ENCODE data around the gene RTN4R. TPM values are rescaled to one million over a fixed set of nuclear protein-coding genes. Genes with fewer than 3 reads are reported as not detected.

RTN4R gene
- total and polyA plus RNA-seq, 2 of the 8 experiments (the other 6 are each of a cell fraction or from before 2014, with no cell fraction given) = 21.8 to 41.3 TPM

- Histone ChIP-seq H4K20me1 (replicated peaks in 1 of 2; ENCODE audit: control insufficient read depth in 1 of 2, insufficient read depth in 2 of 2, low read length in 2 of 2) (no peaks in the 10 kb centered on the region), H2AFZ (ENCODE audit: low read length) (no peak overlapping the region), H3K27ac (ENCODE audit: low read depth, low read length) (no peak overlapping the region), H3K23ac (ENCODE audit: insufficient read length) (no peak overlapping the region), H4K91ac (replicated peaks; ENCODE audit: insufficient read length, low read length) (no peak overlapping the region), H2BK120ac (replicated peaks; ENCODE audit: low read depth, low read length) (no peak overlapping the region), H4K8ac (ENCODE audit: extremely low read depth, insufficient read depth, low read length) (no peak overlapping the region), H2BK15ac (ENCODE audit: low read length) (no peak overlapping the region), H2BK12ac (ENCODE audit: low read depth, low read length) (no peak overlapping the region), H3K9ac (replicated peaks in 1 of 4; ENCODE audit: extremely low read depth in 1 of 4, low read depth in 3 of 4, low read length in 3 of 4) (no peak overlapping the region), H3K9me3 (ENCODE audit: insufficient read depth in 2 of 2, low read depth in 1 of 2, low read length in 1 of 2) (no peaks in the 10 kb centered on the region), H2AK5ac (ENCODE audit: low read depth, low read length) (no peak overlapping the region), H3K23me2 (ENCODE audit: low read depth, low read length) (no peaks in the 10 kb centered on the region), H3K4me1 (replicated peaks in 1 of 4; ENCODE audit: control insufficient read depth in 3 of 4, insufficient read depth in 4 of 4, low read length in 3 of 4) (peaks cover 0 to 6% (median 3%) of the 10 kb centered on the region in 4 experiments; a peak in 4 of 7 replicates), H2BK5ac (ENCODE audit: low read depth, low read length) (no peak overlapping the region), H3K79me1 (ENCODE audit: low read depth, low read length) (no peaks in the 10 kb centered on the region), H4K5ac (ENCODE audit: insufficient read length, low read depth, low read length) (no peak overlapping the region), H3K27me3 (replicated peaks in 1 of 4; ENCODE audit: control insufficient read depth in 3 of 4, extremely low read depth in 1 of 4, insufficient read depth in 3 of 4, low read length in 3 of 4) (no peaks in the 10 kb centered on the region; a peak in 1 of 7 replicates), H3K18ac (ENCODE audit: extremely low read depth, low read length) (no peak overlapping the region), H3K4me3 (ENCODE audit: extremely low read depth in 1 of 4, insufficient read depth in 2 of 4, low read depth in 3 of 4, low read length in 4 of 4) (no peak overlapping the region), H3K14ac (ENCODE audit: insufficient read length) (no peak overlapping the region), H3K79me2 (ENCODE audit: control insufficient read depth in 1 of 2, insufficient read depth in 2 of 2, low read length in 2 of 2) (no peaks in the 10 kb centered on the region), H3K4ac (replicated peaks; ENCODE audit: insufficient read length, low read depth, low read length) (no peak overlapping the region), H3K36me3 (ENCODE audit: control insufficient read depth in 2 of 4, insufficient read depth in 4 of 4, low read length in 3 of 4) (no peaks in the 10 kb centered on the region), H2BK20ac (ENCODE audit: low read length) (no peak overlapping the region), H3K4me2 (ENCODE audit: insufficient read depth in 1 of 2, low read depth in 2 of 2, low read length in 2 of 2) (no peak overlapping the region), H3K56ac (replicated peaks; ENCODE audit: insufficient read length, low read depth, low read length) (no peak overlapping the region)
- CTCF ChIA-PET (ENCODE audit: partially characterized antibody) = interaction anchor here (1.0 to 4.8 kb wide), 4 partner anchors 12 to 116 kb away, joined by 3 to 20 read pairs (median 4); no protein-coding TSS in a partner anchor
- TF ChIP-seq MAFK (IDR thresholded peaks at IDR 0.05; ENCODE audit: low read depth, low read length) (no peak), USF2 (IDR thresholded peaks at IDR 0.05; ENCODE audit: low read length) (no peak)
- WGBS, 2 experiments (ENCODE audit: extremely low coverage in 1 of 2, insufficient coverage in 1 of 2, insufficient read length in 1 of 2, insufficient replicate concordance in 2 of 2, low coverage in 1 of 2, low lambda C conversion rate in 2 of 2, missing lambda C conversion rate in 1 of 2) = 85% methylated on average over 9 of the region's 13 CpGs; no CpG with 5 or more reads in 1 of the 2 experiments
- POLR2A ChIA-PET (ENCODE audit: partially characterized antibody) = no interaction called here
- no peak for DNase-seq (ENCODE audit: low read depth in 1 of 2, low spot score in 2 of 2)
- no peak for FAIRE-seq
Measured at GRCh38 chr22:20272700-20273099, 4.6 kb upstream of the RTN4R start.

Data from H1 (cell line).